Spleen (tissue), 7 donors: ENCODE measurements around the gene NLGN2.

Experiments
- CTCF ChIP-seq, 11 experiments: fragments of 200-600 bp in 7 of 11; fragments of 450-650 bp in 4 of 11; sonication (generic) in 4 of 11; IDR thresholded peaks in 8 of 11; conservative IDR thresholded peaks in 3 of 11; 1 replicate in 7 of 11; 2 replicates in 4 of 11; pipeline versions ENCODE4 v1.4.0 to v1.8.0; 2016 to 2021; ENCODE audit warnings: antibody characterized with exemption in 11 of 11, inconsistent platforms in 4 of 11, mild to moderate bottlenecking in 1 of 11
- POLR2A ChIP-seq, 3 donors: fragments of 450-650 bp; IDR thresholded peaks; one replicate each; pipeline ENCODE4 v1.5.1; 2017; ENCODE audit warnings: antibody characterized with exemption in 3 of 3, mild to moderate bottlenecking in 1 of 3
- donor health status: DM: no; HTN: no; CAD: no; lungs with moderate emphysema.
- donor health status: DM: no; HTN: no; CAD: no.
- donor health status: DM: no; HTN: no; CAD: no.

GRCh38 chr17:7392696-7393612, 14.7 kb upstream of the NLGN2 start:
- TF ChIP-seq CTCF (IDR thresholded peaks at IDR 0.05 in 8 of 11, conservative IDR thresholded peaks at IDR 0.05 in 3 of 11): no peak
- TF ChIP-seq POLR2A (IDR thresholded peaks at IDR 0.05): no peak
